ENCODE measurements around the gene USP22.

DNA sequence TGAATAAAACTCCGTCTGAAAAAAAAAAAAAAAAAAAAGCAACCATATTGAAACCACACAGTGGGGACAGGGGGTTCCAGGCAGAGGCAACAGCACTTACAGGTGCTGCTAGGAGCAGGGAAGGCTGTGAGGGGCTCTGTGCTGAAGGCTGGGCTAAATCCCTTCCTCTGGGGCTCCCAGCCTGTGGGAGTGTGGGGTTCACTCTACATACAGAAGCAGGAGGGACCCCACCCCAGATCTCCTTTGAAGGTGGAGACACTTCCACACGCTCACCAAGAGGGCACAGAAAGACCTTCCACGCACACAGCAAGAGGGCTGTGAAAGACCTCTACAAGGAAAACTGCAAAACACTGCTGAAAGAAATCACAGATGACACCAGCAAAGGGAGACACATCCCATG is 53.9 kb downstream of the USP22 start:
- TF ChIP-seq, protein P1, sequence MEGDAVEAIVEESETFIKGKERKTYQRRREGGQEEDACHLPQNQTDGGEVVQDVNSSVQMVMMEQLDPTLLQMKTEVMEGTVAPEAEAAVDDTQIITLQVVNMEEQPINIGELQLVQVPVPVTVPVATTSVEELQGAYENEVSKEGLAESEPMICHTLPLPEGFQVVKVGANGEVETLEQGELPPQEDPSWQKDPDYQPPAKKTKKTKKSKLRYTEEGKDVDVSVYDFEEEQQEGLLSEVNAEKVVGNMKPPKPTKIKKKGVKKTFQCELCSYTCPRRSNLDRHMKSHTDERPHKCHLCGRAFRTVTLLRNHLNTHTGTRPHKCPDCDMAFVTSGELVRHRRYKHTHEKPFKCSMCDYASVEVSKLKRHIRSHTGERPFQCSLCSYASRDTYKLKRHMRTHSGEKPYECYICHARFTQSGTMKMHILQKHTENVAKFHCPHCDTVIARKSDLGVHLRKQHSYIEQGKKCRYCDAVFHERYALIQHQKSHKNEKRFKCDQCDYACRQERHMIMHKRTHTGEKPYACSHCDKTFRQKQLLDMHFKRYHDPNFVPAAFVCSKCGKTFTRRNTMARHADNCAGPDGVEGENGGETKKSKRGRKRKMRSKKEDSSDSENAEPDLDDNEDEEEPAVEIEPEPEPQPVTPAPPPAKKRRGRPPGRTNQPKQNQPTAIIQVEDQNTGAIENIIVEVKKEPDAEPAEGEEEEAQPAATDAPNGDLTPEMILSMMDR (IDR thresholded peaks at IDR 0.05; ENCODE audit: low read length), result no peak
- TF ChIP-seq EZH2phosphoT487 (IDR thresholded peaks at IDR 0.05; ENCODE audit: low read length), result no peak
